Bronchial epithelial cell (primary cell): Measurements from ENCODE around the gene SART3. TPM values are rescaled to one million over a fixed set of nuclear protein-coding genes. Genes with fewer than 3 reads are reported as not detected.

ENCODE experiments used
- DNase-seq: peaks from one replicate; pipeline ENCODE4 v3.0.0-alpha.2; 2010; ENCODE audit warnings: low read depth
- FAIRE-seq: peaks from 2 replicates; lab custom pipeline; 2011; peaks lifted over from hg19 to GRCh38; lab: Jason Lieb, UNC
- H3K27me3 ChIP-seq: 2 replicates; pipeline ENCODE4 v1.5.1; 2011; ENCODE audit warnings: low read length; ENCODE audit not compliant: control insufficient read depth, insufficient read depth
- H3K36me3 ChIP-seq: 2 replicates; pipeline ENCODE4 v1.5.1; 2011; ENCODE audit warnings: low read length; ENCODE audit not compliant: control insufficient read depth, insufficient read depth
- H3K4me3 ChIP-seq: 2 replicates; pipeline ENCODE4 v1.5.1; 2011; ENCODE audit warnings: mild to moderate bottlenecking, low read depth, low read length, control low read depth
- CTCF ChIP-seq: IDR thresholded peaks from 2 replicates; pipeline ENCODE4 v1.5.1; 2011; ENCODE audit warnings: mild to moderate bottlenecking, moderate library complexity, low read length, control low read depth, inconsistent platforms; ENCODE audit not compliant: insufficient read depth, severe bottlenecking
- total RNA-seq: library from RNA; depleted of rRNA; stranded (reverse); fragments of >200 nt; gene quantifications from 2 replicates; pipeline ENCODE4 v1.2.1, GENCODE V29; 2014

Gene SART3
- total RNA-seq, 1 donor from 2014 or later = 41.6 TPM

- no peak for DNase-seq
- Histone ChIP-seq H3K36me3 (no peaks in the 10 kb centered on the region), H3K27me3 (no peaks in the 10 kb centered on the region), H3K4me3 (no peak overlapping the region)
- TF ChIP-seq CTCF = no peak
- peak; percentile 52 for FAIRE-seq
Observed at GRCh38 chr12:108475396-108475795, 85.6 kb downstream of the SART3 start.

DNA sequence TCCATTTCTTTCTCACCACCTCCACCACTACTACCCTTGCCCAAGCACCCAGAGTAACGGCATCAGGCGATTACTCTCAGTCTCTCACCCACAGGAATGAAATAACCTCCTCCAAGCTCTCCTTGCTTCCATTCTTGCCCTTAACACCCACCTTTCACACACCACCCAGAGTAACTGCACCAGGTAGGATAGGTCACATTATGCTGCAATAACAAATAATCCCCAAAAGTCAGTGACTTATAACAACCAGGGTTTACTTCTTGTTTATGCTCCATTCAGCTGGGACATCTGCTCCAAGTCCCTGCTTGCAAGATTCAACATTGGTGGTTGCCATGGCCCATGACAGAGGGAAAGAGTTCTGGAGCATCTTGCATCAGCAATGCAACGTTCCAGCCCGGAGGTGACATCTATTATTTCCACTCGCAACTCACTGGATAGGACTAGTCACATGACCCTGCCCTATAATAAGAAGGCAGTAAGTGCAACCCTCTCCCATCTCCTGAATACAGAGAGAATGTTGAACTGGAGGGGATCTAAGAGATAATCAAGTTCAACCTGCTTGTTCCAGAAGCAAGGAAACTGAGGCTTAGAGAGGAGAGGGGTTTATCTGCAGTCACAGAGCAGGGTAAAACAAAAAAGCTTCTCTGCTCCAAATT, 87.4 kb downstream of the SART3 start:
- Histone ChIP-seq H3K27me3 (no peaks in the 10 kb centered on the region), H3K4me3 (no peak overlapping the region), H3K36me3 (no peaks in the 10 kb centered on the region)
- DNase-seq = no peak
- TF ChIP-seq CTCF = no peak
- FAIRE-seq = no peak

Other genes starting within 250 kb of the SART3 start
- not detected in 2 replicates for gene CMKLR1, start 221.9 kb downstream of the SART3 start, total RNA-seq
- 11.6 and 15.5 TPM in 2 replicates for gene FICD, start 45.9 kb downstream of the SART3 start, total RNA-seq
- gene ISCU, start 1.4 kb upstream of the SART3 start, total RNA-seq = 141 and 155 TPM in 2 replicates
- 0.79 TPM in 1 of 2 replicates, not detected in the other for gene TMEM119, start 36.9 kb upstream of the SART3 start, total RNA-seq
- gene SELPLG, start 72.7 kb upstream of the SART3 start, total RNA-seq = under 0.01 and 0.13 TPM in 2 replicates
- gene CORO1C, start 170.3 kb upstream of the SART3 start, total RNA-seq = 151 and 152 TPM in 2 replicates